Activated CD4-positive, alpha-beta T cell treated with anti-CD3 and anti-CD28 coated beads, Interleukin-2, amount 50 U/mL, for 24 hours (primary cell): Measurements from ENCODE around the gene LRRC8C.
"Not testable (repeated sequence)": the region's sequence is repeated elsewhere in the genome, so short reads cannot be mapped to it uniquely, and the experiment has no call there.

Source experiments
- DNase-seq, 2 donors: peaks; one replicate each; pipeline ENCODE4 v3.0.0-alpha.2; 2020; ENCODE audit warnings: low read depth in 1 of 2, low spot score in 1 of 2

The LRRC8C gene

GRCh38 chr1:89702520-89703045 lies 69.7 kb downstream of the LRRC8C start:
- no peak for DNase-seq

GRCh38 chr1:89703469-89703868 lies 70.5 kb downstream of the LRRC8C start:
- DNase-seq = no peak

GRCh38 chr1:89704014-89704413 lies 71.1 kb downstream of the LRRC8C start:
- no peak for DNase-seq

GRCh38 chr1:89704885-89705284 lies 72.0 kb downstream of the LRRC8C start:
- DNase-seq = not testable (repeated sequence)

- no peak for DNase-seq
Observed at GRCh38 chr1:89705901-89706699, 73.2 kb downstream of the LRRC8C start.

GRCh38 chr1:89706700-89707012 lies 73.7 kb downstream of the LRRC8C start:
- no peak for DNase-seq

GRCh38 chr1:89708751-89709375 lies 75.9 kb downstream of the LRRC8C start:
- no peak for DNase-seq

- DNase-seq = no peak
Observed at GRCh38 chr1:89710498-89711139, 77.7 kb downstream of the LRRC8C start.

GRCh38 chr1:89711140-89711778 lies 78.3 kb downstream of the LRRC8C start:
- no peak for DNase-seq

GRCh38 chr1:89712420-89712819 lies 79.5 kb downstream of the LRRC8C start:
- no peak for DNase-seq

GRCh38 chr1:89715677-89716076 lies 82.8 kb downstream of the LRRC8C start:
- DNase-seq = no peak

- DNase-seq = peak in 1 of 2 donors; percentile 59
Observed at GRCh38 chr1:89719502-89720306, 86.8 kb downstream of the LRRC8C start.

GRCh38 chr1:89720839-89721238 lies 87.9 kb downstream of the LRRC8C start:
- DNase-seq = no peak

- DNase-seq = peak in 1 of 2 donors; percentile 44
Observed at GRCh38 chr1:89721351-89721750, 88.4 kb downstream of the LRRC8C start.

- no peak for DNase-seq
Observed at GRCh38 chr1:89723144-89723543, 90.2 kb downstream of the LRRC8C start.

GRCh38 chr1:89723863-89724262 lies 90.9 kb downstream of the LRRC8C start:
- no peak for DNase-seq

GRCh38 chr1:89724369-89725010 lies 91.6 kb downstream of the LRRC8C start:
- DNase-seq = peak; percentile 37 to 66

GRCh38 chr1:89725011-89725370 lies 92.1 kb downstream of the LRRC8C start:
- no peak for DNase-seq

GRCh38 chr1:89725631-89726030 lies 92.7 kb downstream of the LRRC8C start:
- no peak for DNase-seq
